ENCODE results near the gene AQP7. TPM values are rescaled to one million over a fixed set of nuclear protein-coding genes. Genes with fewer than 3 reads are reported as not detected.
A peak's percentile ranks its signal among the peaks of the same experiment; 100 is the strongest.
"Not testable (repeated sequence)": the region's sequence is repeated elsewhere in the genome, so short reads cannot be mapped to it uniquely, and the experiment has no call there.

AQP7 gene
- total RNA-seq, 1 donor from 2014 or later: not detected

DNA sequence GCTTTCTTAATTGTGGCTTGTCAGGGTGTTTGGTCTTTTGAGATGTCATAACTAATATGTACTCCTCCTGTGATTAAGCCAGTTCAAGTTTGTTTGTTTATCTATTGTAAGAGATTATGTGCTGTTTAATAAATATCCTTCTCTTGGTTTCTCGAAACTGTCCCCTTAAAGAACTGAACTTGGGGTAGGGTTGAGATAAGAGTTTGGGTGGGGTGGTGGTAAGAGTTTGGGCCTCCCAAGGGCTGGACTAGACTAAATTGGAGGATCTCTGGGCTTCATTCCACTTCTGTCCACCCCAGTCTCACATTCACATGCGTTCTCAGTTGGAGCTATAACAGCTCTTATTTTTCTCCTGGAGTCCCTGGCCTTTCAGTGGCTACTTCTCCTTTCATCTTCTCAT is 38.2 kb downstream of the AQP7 start:
- H3K27me3 Mint-ChIP-seq: no peaks in the 10 kb centered on the region
- peak overlapping the region; percentile 10 for H3K27ac Mint-ChIP-seq
- intact Hi-C loops (cut with micrococcal nuclease): no loop called here
- no peaks in the 10 kb centered on the region for H3K9me3 Mint-ChIP-seq
- no peaks in the 10 kb centered on the region for H3K4me1 Mint-ChIP-seq
- H3K4me3 Mint-ChIP-seq: no peak overlapping the region
- peaks cover 50% of the 10 kb centered on the region for H3K36me3 Mint-ChIP-seq (ENCODE audit: low read depth)
- no peak for DNase-seq

DNA sequence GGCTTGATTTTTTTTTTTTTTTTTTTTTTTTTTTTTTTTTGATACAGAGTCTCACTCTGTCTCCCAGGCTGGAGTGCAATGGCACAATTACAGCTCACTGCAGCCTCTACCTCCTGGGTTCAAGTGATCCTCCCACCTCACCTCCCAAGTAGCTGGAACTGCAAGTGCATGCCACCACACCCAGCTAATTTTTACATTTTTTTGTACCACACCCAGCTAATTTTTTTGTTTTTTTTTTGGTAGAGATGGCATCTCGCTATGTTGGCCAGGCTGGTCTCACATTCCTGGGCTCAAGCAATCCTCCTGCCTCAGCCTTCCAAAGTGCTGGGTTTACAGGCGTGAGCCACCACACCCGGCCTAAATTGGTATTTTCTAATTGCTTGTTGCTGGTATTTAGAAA is 43.7 kb downstream of the AQP7 start:
- H3K27ac Mint-ChIP-seq; DNase-seq; H3K4me1 Mint-ChIP-seq; intact Hi-C loops (cut with micrococcal nuclease); H3K9me3 Mint-ChIP-seq; H3K27me3 Mint-ChIP-seq; H3K4me3 Mint-ChIP-seq: not testable (repeated sequence)
- peaks cover 39% of the 10 kb centered on the region for H3K36me3 Mint-ChIP-seq (ENCODE audit: low read depth)

GRCh38 chr9:33355933-33356332 is 46.4 kb downstream of the AQP7 start:
- no peak overlapping the region for H3K27ac Mint-ChIP-seq
- no peaks in the 10 kb centered on the region for H3K9me3 Mint-ChIP-seq
- peaks cover 41% of the 10 kb centered on the region for H3K36me3 Mint-ChIP-seq (ENCODE audit: low read depth)
- peaks cover 6% of the 10 kb centered on the region for H3K4me1 Mint-ChIP-seq
- intact Hi-C loops (cut with micrococcal nuclease): no loop called here
- no peak overlapping the region for H3K4me3 Mint-ChIP-seq
- DNase-seq: no peak
- no peaks in the 10 kb centered on the region for H3K27me3 Mint-ChIP-seq

DNA sequence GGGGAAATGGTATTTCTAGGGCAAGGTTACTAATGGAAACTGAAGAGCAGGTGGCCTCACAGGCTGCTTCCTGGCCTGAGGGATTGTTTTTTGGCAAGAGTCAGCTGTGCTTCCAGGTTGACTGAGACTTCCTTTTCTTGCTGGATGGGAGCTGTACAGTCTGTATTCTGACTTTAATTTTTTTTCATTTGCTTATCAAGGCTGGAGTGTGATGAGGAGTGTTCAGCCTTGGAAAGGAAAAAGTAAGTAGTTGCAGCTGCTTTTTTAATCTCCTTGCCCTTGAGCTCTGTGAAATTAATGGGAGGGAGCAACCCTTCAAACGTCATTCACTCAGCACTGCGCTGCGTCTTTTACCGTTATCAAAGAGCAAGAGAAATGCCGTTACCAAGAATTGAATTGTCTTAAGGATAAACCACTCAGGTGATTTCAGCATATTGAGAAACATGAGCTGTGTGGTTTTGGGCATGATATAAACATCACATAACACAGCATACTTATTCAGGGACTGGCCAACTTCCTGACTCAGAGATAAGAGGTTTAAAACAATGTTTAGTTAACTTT is 47.6 kb downstream of the AQP7 start:
- Mint-ChIP-seq H3K36me3 (ENCODE audit: low read depth) (peaks cover 37% of the 10 kb centered on the region), H3K4me3 (no peak overlapping the region), H3K27me3 (no peaks in the 10 kb centered on the region), H3K4me1 (peaks cover 6% of the 10 kb centered on the region), H3K27ac (peak overlapping the region; percentile 38), H3K9me3 (no peaks in the 10 kb centered on the region)
- no peak for DNase-seq
- intact Hi-C loops (cut with micrococcal nuclease): no loop called here

DNA sequence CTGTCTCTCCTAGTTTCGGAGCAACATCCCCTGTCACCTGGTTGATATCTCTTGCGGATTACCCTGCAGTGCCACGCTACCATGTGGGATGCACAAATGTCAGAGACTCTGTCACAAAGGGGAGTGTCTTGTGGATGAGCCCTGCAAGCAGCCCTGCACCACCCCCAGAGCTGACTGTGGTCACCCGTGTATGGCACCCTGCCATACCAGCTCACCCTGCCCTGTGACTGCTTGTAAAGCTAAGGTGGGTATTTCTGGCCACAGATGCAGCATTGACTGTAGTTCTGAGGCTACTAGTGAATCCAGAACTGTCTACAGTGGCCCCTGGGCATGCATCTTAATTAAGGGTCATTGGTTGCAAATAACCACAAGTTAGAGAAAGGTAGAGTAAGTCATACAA is 50.8 kb downstream of the AQP7 start:
- H3K9me3 Mint-ChIP-seq: no peaks in the 10 kb centered on the region
- peaks cover 8% of the 10 kb centered on the region for H3K4me1 Mint-ChIP-seq
- H3K4me3 Mint-ChIP-seq: no peak overlapping the region
- DNase-seq: no peak
- H3K27ac Mint-ChIP-seq: no peak overlapping the region
- no peaks in the 10 kb centered on the region for H3K27me3 Mint-ChIP-seq
- intact Hi-C loops (cut with micrococcal nuclease): no loop called here
- H3K36me3 Mint-ChIP-seq (ENCODE audit: low read depth): peaks cover 58% of the 10 kb centered on the region

DNA sequence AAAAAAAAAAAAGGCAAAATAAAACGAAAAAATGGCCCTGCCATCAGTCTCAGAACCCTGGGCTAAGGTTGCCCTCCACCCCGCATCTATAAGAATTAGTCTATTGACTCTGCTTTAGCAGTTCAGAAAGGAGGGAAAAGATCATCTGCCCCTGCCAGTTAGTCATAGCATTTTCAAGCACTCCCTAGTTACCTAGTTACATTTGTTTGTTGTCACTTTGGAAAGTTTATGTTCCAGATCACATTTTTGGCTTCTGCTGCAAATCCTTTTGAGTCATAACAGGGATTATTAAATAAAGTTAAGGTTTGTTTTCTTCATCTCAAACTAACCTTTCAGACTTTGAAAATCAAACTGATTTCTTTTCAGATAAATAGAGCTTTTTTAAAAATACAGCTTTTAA is 52.1 kb downstream of the AQP7 start:
- intact Hi-C loops (cut with micrococcal nuclease): no loop called here
- Mint-ChIP-seq H3K36me3 (ENCODE audit: low read depth) (peaks cover 59% of the 10 kb centered on the region), H3K4me3 (no peak overlapping the region), H3K27ac (no peak overlapping the region), H3K27me3 (no peaks in the 10 kb centered on the region), H3K4me1 (peaks cover 8% of the 10 kb centered on the region), H3K9me3 (no peaks in the 10 kb centered on the region)
- no peak for DNase-seq

DNA sequence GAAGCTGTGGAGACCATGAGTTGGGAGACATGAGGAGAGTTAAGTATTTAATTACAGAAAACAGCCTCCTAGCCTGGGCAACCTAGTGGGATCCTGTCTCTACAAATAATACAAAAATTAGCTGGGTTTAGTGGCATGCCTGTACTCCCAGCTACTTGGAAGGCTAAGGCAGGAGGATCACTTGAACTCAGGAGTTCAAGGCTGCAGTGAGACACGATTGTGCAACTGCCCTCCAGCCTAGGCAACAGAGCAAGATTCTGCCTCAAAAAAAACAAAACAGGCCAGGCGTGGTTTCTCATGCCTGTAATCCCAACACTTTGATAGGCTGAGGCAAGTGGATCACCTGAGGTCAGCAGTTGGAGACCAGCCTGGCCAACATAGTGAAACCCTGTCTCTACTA is 52.6 kb downstream of the AQP7 start:
- DNase-seq: no peak
- no peaks in the 10 kb centered on the region for H3K27me3 Mint-ChIP-seq
- H3K27ac Mint-ChIP-seq: no peak overlapping the region
- intact Hi-C loops (cut with micrococcal nuclease): no loop called here
- peaks cover 5% of the 10 kb centered on the region for H3K4me1 Mint-ChIP-seq
- no peak overlapping the region for H3K4me3 Mint-ChIP-seq
- H3K36me3 Mint-ChIP-seq (ENCODE audit: low read depth): peaks cover 58% of the 10 kb centered on the region
- no peaks in the 10 kb centered on the region for H3K9me3 Mint-ChIP-seq

DNA sequence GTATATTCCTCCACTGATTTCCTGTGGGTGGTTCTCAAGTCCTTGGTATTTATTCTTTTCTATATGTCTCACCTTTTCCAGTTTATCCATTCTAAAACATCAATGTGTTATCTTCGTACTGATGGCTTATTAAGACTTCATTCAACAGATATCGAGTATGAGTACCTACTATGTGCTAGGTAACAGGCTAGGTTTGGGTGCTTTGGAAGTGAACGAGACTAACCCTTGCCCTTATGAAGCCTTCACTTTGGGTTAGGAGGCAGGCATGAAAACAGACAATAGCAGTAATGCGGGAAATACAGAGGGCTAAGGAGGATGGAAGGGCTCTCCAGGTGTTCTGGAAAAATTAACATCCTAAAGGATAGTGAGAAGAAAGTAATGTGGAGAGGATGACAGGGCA is 53.4 kb downstream of the AQP7 start:
- Mint-ChIP-seq H3K4me3 (no peak overlapping the region), H3K9me3 (no peaks in the 10 kb centered on the region), H3K36me3 (ENCODE audit: low read depth) (peaks cover 54% of the 10 kb centered on the region), H3K27ac (peak overlapping the region; percentile 7), H3K4me1 (peaks cover 2% of the 10 kb centered on the region), H3K27me3 (no peaks in the 10 kb centered on the region)
- no peak for DNase-seq
- intact Hi-C loops (cut with micrococcal nuclease): no loop called here

GRCh38 chr9:33346564-33346963 is 55.8 kb downstream of the AQP7 start:
- Mint-ChIP-seq H3K27ac (no peak overlapping the region), H3K36me3 (ENCODE audit: low read depth) (peaks cover 62% of the 10 kb centered on the region), H3K27me3 (no peaks in the 10 kb centered on the region), H3K9me3 (no peaks in the 10 kb centered on the region), H3K4me3 (no peak overlapping the region), H3K4me1 (peaks cover 6% of the 10 kb centered on the region)
- intact Hi-C loops (cut with micrococcal nuclease): no loop called here
- DNase-seq: no peak

DNA sequence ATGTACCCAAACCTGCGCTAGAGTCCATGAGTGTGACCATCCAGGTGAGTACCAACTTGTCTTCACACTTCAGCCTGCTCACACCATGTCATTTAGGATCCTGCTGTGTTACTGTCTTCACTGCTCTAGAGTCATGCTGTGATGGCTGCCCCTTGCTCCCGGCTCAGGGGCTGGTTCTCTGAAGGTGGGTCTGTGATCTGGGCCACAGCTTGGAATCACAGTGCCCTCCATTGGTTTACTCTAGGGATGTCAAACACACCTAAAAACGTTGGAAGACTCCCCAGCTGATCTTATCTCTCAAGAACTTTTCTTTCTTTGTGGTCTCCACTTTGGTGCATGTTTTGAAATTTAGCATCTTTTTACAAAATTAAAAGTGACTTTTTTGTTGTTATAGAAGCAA is 58.2 kb downstream of the AQP7 start:
- Mint-ChIP-seq H3K27ac (no peak overlapping the region), H3K9me3 (peaks cover 17% of the 10 kb centered on the region), H3K27me3 (no peaks in the 10 kb centered on the region), H3K4me3 (no peak overlapping the region), H3K4me1 (peaks cover 9% of the 10 kb centered on the region), H3K36me3 (ENCODE audit: low read depth) (peaks cover 75% of the 10 kb centered on the region)
- no peak for DNase-seq
- intact Hi-C loops (cut with micrococcal nuclease): no loop called here

- peaks cover 69% of the 10 kb centered on the region for H3K36me3 Mint-ChIP-seq (ENCODE audit: low read depth)
- DNase-seq: no peak
- H3K9me3 Mint-ChIP-seq: peaks cover 19% of the 10 kb centered on the region
- H3K4me3 Mint-ChIP-seq: no peak overlapping the region
- peak overlapping the region; percentile 54 for H3K27ac Mint-ChIP-seq
- no peaks in the 10 kb centered on the region for H3K27me3 Mint-ChIP-seq
- peaks cover 9% of the 10 kb centered on the region for H3K4me1 Mint-ChIP-seq
- intact Hi-C loops (cut with micrococcal nuclease): no loop called here
Measured at GRCh38 chr9:33341182-33341581, 61.2 kb downstream of the AQP7 start.

DNA sequence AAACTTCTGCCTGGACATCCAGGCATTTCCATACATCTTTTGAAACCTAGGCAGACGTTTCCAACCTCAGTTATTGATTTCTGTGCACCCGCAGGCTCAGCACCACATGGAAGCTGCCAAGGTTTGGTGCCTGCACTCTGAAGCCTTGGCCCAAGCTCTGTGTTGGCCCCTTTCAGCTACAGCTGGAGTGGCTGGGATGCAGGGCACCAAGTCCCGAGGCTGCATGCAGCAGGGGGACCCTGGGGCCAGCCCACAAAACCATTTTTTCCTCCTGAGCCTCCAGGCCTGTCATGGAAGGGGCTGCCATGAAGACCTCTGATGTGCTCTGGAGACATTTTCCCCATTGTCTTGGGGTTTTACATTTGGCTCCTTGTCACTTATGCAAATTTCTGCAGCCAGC is 62.2 kb downstream of the AQP7 start:
- DNase-seq: no peak
- no peak overlapping the region for H3K4me3 Mint-ChIP-seq
- H3K9me3 Mint-ChIP-seq: peaks cover 19% of the 10 kb centered on the region
- no peaks in the 10 kb centered on the region for H3K27me3 Mint-ChIP-seq
- no peak overlapping the region for H3K27ac Mint-ChIP-seq
- intact Hi-C loops (cut with micrococcal nuclease): no loop called here
- peaks cover 9% of the 10 kb centered on the region for H3K4me1 Mint-ChIP-seq
- H3K36me3 Mint-ChIP-seq (ENCODE audit: low read depth): peaks cover 68% of the 10 kb centered on the region

Other genes with a start within 250 kb of the AQP7 start
- gene B4GALT1, start 235.2 kb downstream of the AQP7 start, total RNA-seq: 53.8 and 55.7 TPM in 2 replicates
- not detected in 2 replicates for gene SPINK4, start 162.4 kb downstream of the AQP7 start, total RNA-seq
- gene BAG1, start 137.9 kb downstream of the AQP7 start, total RNA-seq: 72.4 and 73.6 TPM in 2 replicates
- gene CHMP5, start 137.5 kb downstream of the AQP7 start, total RNA-seq: 73.9 and 77.7 TPM in 2 replicates
- 37.2 and 38.7 TPM in 2 replicates for gene NFX1, start 112.1 kb downstream of the AQP7 start, total RNA-seq
- gene AQP3, start 45.0 kb upstream of the AQP7 start, total RNA-seq: 3.2 and 4.1 TPM in 2 replicates
- 86.7 and 86.8 TPM in 2 replicates for gene NOL6, start 71.4 kb upstream of the AQP7 start, total RNA-seq
- gene ANKRD18B, start 121.7 kb upstream of the AQP7 start, total RNA-seq: 0.65 and 1.1 TPM in 2 replicates